Kidney epithelial cell (primary cell): Measurements from ENCODE around the gene HOXA4. TPM values are rescaled to one million over a fixed set of nuclear protein-coding genes. Genes with fewer than 3 reads are reported as not detected.

ENCODE experiments used
- DNase-seq: peaks from one replicate; pipeline ENCODE4 v3.0.0-alpha.2; 2010; ENCODE audit warnings: low read depth
- H3K27me3 ChIP-seq: 2 replicates; pipeline ENCODE4 v1.6.0; 2011; ENCODE audit warnings: low read length; ENCODE audit not compliant: control insufficient read depth, insufficient read depth
- H3K36me3 ChIP-seq: 2 replicates; pipeline ENCODE4 v1.5.1; 2011; ENCODE audit warnings: low read length; ENCODE audit not compliant: control insufficient read depth, insufficient read depth
- H3K4me3 ChIP-seq: 2 replicates; pipeline ENCODE4 v1.5.1; 2011; ENCODE audit warnings: low read depth, mild to moderate bottlenecking, control low read depth, low read length
- CTCF ChIP-seq: IDR thresholded peaks from 2 replicates; pipeline ENCODE4 v1.5.1; 2011; ENCODE audit warnings: mild to moderate bottlenecking, moderate library complexity, low read length, control low read depth, inconsistent platforms; ENCODE audit not compliant: insufficient read depth, poor library complexity, severe bottlenecking
- total RNA-seq: library from RNA; depleted of rRNA; stranded (reverse); fragments of >200 nt; gene quantifications from 2 replicates; pipeline ENCODE4 v1.2.3, GENCODE V29; 2015

The HOXA4 gene
- total RNA-seq, 1 donor from 2014 or later: 7.4 TPM

- no peak for DNase-seq
- peaks cover 1% of the 10 kb centered on the region for H3K36me3 ChIP-seq
Observed at GRCh38 chr7:27126596-27127327, 3.8 kb downstream of the HOXA4 start.

GRCh38 chr7:27125986-27126394 is 4.6 kb downstream of the HOXA4 start:
- peaks cover 1% of the 10 kb centered on the region for H3K36me3 ChIP-seq
- H3K27me3 ChIP-seq: no peaks in the 10 kb centered on the region

More at GRCh38 chr7:27126596-27127327, 3.8 kb downstream of the HOXA4 start:
- no peak for TF ChIP-seq CTCF
- Histone ChIP-seq H3K27me3 (no peaks in the 10 kb centered on the region), H3K4me3 (no peak overlapping the region)

GRCh38 chr7:27124902-27125689 is 5.5 kb downstream of the HOXA4 start:
- DNase-seq: no peak
- peaks cover 1% of the 10 kb centered on the region for H3K36me3 ChIP-seq
- H3K27me3 ChIP-seq: no peaks in the 10 kb centered on the region
- no peak for TF ChIP-seq CTCF
- peak overlapping the region; percentile 59 for H3K4me3 ChIP-seq

More at GRCh38 chr7:27125986-27126394, 4.6 kb downstream of the HOXA4 start:
- no peak for TF ChIP-seq CTCF
- no peak for DNase-seq
- H3K4me3 ChIP-seq: no peak overlapping the region

GRCh38 chr7:27124096-27124901 is 6.3 kb downstream of the HOXA4 start:
- H3K27me3 ChIP-seq: no peaks in the 10 kb centered on the region
- DNase-seq: no peak

More at GRCh38 chr7:27124096-27124901, 6.3 kb downstream of the HOXA4 start:
- H3K36me3 ChIP-seq: peaks cover 1% of the 10 kb centered on the region
- no peak for TF ChIP-seq CTCF
- peak overlapping the region; percentile 59 for H3K4me3 ChIP-seq
